ENCODE data around the gene QKI. TPM values are rescaled to one million over a fixed set of nuclear protein-coding genes. Genes with fewer than 3 reads are reported as not detected.

QKI gene
- total RNA-seq, 1 donor from 2014 or later = 79.7 TPM

GRCh38 chr6:163413345-163414116 is 987 bp upstream of the QKI start:
- peak; percentile 98 for DNase-seq
- Mint-ChIP-seq H3K9me3 (no peaks in the 10 kb centered on the region), H3K27ac (peak overlapping the region; percentile 92), H3K36me3 (ENCODE audit: low read depth) (no peaks in the 10 kb centered on the region), H3K4me3 (peak overlapping the region; percentile 85), H3K27me3 (peaks cover 11% of the 10 kb centered on the region), H3K4me1 (peaks cover 22% of the 10 kb centered on the region)
- intact Hi-C loops (cut with micrococcal nuclease) = no loop called here

- H3K36me3 Mint-ChIP-seq (ENCODE audit: low read depth) = no peaks in the 10 kb centered on the region
These were observed 565 bp downstream of the QKI start for GRCh38 chr6:163414946-163415619.

GRCh38 chr6:163415620-163416556 is 1.4 kb downstream of the QKI start:
- H3K27ac Mint-ChIP-seq = peak overlapping the region; percentile 89
- peaks cover 6% of the 10 kb centered on the region for H3K27me3 Mint-ChIP-seq
- peak overlapping the region; percentile 91 for H3K4me3 Mint-ChIP-seq
- intact Hi-C loops (cut with micrococcal nuclease) = loop anchor here (1.0 to 2.0 kb wide), 2 partner anchors 138 to 541 kb away; no protein-coding TSS in a partner anchor
- no peaks in the 10 kb centered on the region for H3K9me3 Mint-ChIP-seq
- peaks cover 40% of the 10 kb centered on the region for H3K4me1 Mint-ChIP-seq
- no peaks in the 10 kb centered on the region for H3K36me3 Mint-ChIP-seq (ENCODE audit: low read depth)
- DNase-seq = peak; percentile 81

More at GRCh38 chr6:163414946-163415619, 565 bp downstream of the QKI start:
- Mint-ChIP-seq H3K4me3 (peak overlapping the region; percentile 79), H3K9me3 (no peaks in the 10 kb centered on the region), H3K27ac (peak overlapping the region; percentile 81), H3K27me3 (peaks cover 8% of the 10 kb centered on the region), H3K4me1 (peaks cover 36% of the 10 kb centered on the region)
- DNase-seq = peak; percentile 78
- intact Hi-C loops (cut with micrococcal nuclease) = no loop called here

DNA sequence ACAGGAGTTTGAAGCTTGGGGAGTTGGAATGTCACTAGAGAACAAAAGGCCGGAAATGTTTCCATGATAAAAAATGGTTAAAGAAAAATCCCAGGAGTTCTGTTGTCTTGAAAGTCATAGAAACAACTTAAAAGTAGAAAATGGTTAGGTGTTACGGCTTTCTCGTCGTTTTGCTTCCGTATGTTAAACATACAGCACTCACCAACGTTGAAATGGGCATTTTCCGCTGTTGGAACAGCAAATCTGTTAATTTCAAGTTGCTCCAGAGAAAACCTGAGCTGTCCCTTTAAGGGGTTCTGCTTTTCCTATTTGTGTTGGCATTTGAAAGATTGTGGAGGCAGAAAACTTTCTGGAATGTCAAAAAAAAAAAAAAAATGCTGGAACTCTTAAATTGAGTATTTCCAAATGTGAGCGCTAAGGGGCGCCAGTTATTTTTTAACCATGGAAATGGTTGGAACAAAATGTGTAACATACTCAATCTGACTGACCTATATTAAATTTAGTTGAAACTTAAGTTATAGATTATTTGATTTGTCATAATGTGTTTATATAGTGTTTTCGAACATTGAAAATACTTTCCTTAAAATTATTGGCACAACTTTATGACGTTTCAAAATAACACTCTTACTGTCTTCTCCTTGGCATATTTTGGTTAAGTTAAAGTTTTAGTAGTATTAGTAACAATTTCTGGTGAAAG is 2.2 kb downstream of the QKI start:
- H3K4me1 Mint-ChIP-seq = peaks cover 42% of the 10 kb centered on the region
- intact Hi-C loops (cut with micrococcal nuclease) = loop anchor here (1.0 to 2.0 kb wide), 2 partner anchors 138 to 540 kb away; no protein-coding TSS in a partner anchor
- peak; percentile 81 for DNase-seq
- H3K9me3 Mint-ChIP-seq = no peaks in the 10 kb centered on the region
- peak overlapping the region; percentile 91 for H3K4me3 Mint-ChIP-seq
- no peaks in the 10 kb centered on the region for H3K36me3 Mint-ChIP-seq (ENCODE audit: low read depth)
- H3K27ac Mint-ChIP-seq = peak overlapping the region; percentile 89
- no peaks in the 10 kb centered on the region for H3K27me3 Mint-ChIP-seq

DNA sequence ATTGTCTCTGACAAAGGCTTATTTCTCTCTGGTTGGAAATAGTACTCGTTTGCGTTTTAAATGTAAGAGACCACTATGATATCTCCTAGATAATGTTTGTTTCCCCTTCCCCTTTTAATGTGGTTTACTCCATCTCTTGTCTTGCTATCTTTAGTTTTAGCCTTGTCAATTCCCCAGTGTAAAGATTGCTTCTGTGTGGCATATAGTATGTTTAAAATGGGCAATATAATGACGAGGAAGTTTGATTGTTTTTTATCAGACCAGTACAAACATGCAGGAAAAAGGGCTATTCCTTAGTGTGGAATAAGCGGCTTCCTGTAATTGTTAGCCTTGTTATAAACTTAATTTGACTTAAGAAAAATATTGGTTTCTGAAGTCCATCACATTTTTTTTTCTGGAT is 3.1 kb downstream of the QKI start:
- DNase-seq = no peak
- Mint-ChIP-seq H3K27me3 (no peaks in the 10 kb centered on the region), H3K4me1 (peaks cover 40% of the 10 kb centered on the region), H3K4me3 (peak overlapping the region; percentile 67), H3K36me3 (ENCODE audit: low read depth) (no peaks in the 10 kb centered on the region), H3K27ac (no peak overlapping the region), H3K9me3 (no peaks in the 10 kb centered on the region)
- intact Hi-C loops (cut with micrococcal nuclease) = loop anchor here (2.0 kb wide), 1 partner anchor 539 kb away; no protein-coding TSS in a partner anchor

DNA sequence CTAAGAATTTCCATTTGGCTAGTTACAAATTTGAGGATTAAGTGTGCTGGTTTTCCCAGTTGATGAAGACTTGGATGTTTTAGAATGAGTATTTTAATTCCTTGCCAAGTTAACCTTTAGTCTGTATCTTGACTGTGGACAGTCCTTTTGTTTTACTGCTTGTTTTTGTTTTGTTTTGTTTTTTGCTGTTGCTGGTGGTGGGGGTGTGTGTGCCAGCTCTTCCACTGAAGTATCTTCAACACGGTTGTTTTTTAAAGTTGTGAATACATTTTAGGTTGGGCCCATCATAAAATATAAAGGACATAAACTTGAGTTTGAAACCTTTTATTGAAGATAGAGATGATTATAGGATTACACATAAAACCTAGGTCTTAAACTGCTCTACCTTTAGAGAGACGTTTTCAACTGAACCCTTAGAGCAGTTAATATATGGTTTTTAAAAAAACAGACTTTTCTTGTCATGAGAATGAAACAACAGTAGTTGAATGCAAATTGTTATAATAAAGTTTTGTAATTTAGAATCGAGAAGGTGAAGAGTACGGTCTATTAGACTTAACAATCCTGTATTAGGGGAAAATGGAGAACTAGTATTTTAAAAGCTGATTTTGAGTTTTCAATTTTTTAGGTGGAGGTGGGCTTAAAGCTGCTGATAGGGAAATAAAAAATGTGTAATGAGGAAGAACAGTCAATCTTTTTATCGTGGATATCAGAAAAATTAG is 4.0 kb downstream of the QKI start:
- Mint-ChIP-seq H3K27ac (no peak overlapping the region), H3K9me3 (no peaks in the 10 kb centered on the region), H3K36me3 (ENCODE audit: low read depth) (no peaks in the 10 kb centered on the region), H3K27me3 (no peaks in the 10 kb centered on the region), H3K4me1 (peaks cover 40% of the 10 kb centered on the region), H3K4me3 (no peak overlapping the region)
- intact Hi-C loops (cut with micrococcal nuclease) = loop anchor here (1.0 kb wide), 1 partner anchor 42 kb away; no protein-coding TSS in a partner anchor
- DNase-seq = no peak

GRCh38 chr6:163419413-163420288 is 5.1 kb downstream of the QKI start:
- H3K4me3 Mint-ChIP-seq = peak overlapping the region; percentile 6
- no peak for DNase-seq
- peaks cover 41% of the 10 kb centered on the region for H3K4me1 Mint-ChIP-seq
- intact Hi-C loops (cut with micrococcal nuclease) = no loop called here
- H3K27ac Mint-ChIP-seq = no peak overlapping the region
- no peaks in the 10 kb centered on the region for H3K9me3 Mint-ChIP-seq
- H3K36me3 Mint-ChIP-seq (ENCODE audit: low read depth) = no peaks in the 10 kb centered on the region
- no peaks in the 10 kb centered on the region for H3K27me3 Mint-ChIP-seq

DNA sequence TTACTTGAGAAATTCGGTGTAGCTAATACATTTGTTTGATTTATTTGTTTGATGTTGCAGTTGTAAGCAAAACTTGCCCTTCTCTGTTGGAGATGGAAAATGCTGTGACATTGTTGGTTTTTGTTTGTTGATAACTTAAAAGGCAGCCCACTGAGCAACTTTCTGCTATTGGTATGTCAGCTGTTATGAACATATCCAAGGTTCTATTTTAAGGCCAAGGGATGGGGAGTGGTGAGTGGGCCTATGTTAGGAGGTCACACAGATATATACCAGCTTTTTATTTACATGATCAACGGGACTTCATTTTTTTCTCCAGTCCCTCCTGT is 5.7 kb downstream of the QKI start:
- no peak overlapping the region for H3K4me3 Mint-ChIP-seq
- intact Hi-C loops (cut with micrococcal nuclease) = no loop called here
- H3K4me1 Mint-ChIP-seq = peaks cover 45% of the 10 kb centered on the region
- DNase-seq = no peak
- H3K27me3 Mint-ChIP-seq = no peaks in the 10 kb centered on the region
- no peak overlapping the region for H3K27ac Mint-ChIP-seq
- no peaks in the 10 kb centered on the region for H3K9me3 Mint-ChIP-seq
- H3K36me3 Mint-ChIP-seq (ENCODE audit: low read depth) = no peaks in the 10 kb centered on the region

- Mint-ChIP-seq H3K9me3 (no peaks in the 10 kb centered on the region), H3K4me1 (peaks cover 40% of the 10 kb centered on the region), H3K36me3 (ENCODE audit: low read depth) (no peaks in the 10 kb centered on the region), H3K4me3 (no peak overlapping the region), H3K27me3 (no peaks in the 10 kb centered on the region), H3K27ac (no peak overlapping the region)
- no peak for DNase-seq
- intact Hi-C loops (cut with micrococcal nuclease) = no loop called here
These were observed 8.0 kb downstream of the QKI start for GRCh38 chr6:163422550-163422949.

DNA sequence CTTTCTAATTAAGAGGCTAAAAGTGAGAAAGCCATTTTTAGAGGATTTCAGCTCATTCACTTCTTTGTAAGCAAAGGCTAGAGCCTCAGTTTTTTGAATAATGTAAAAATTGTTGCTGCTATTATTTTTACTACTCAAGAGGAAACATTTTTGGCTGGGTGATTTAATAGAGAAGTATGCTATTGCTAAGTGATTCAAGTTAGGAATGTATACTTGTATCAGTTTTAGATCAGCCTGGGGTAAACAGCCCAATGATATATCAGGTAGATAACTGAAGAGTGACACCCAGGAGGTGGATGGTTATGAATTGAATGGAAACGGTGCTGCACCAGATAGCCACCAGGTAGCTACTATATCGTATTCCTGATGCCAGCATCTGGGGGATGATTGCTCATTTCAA is 9.2 kb downstream of the QKI start:
- DNase-seq = no peak
- Mint-ChIP-seq H3K36me3 (ENCODE audit: low read depth) (no peaks in the 10 kb centered on the region), H3K27me3 (no peaks in the 10 kb centered on the region), H3K4me3 (no peak overlapping the region), H3K9me3 (no peaks in the 10 kb centered on the region), H3K4me1 (peaks cover 33% of the 10 kb centered on the region), H3K27ac (no peak overlapping the region)
- intact Hi-C loops (cut with micrococcal nuclease) = no loop called here

DNA sequence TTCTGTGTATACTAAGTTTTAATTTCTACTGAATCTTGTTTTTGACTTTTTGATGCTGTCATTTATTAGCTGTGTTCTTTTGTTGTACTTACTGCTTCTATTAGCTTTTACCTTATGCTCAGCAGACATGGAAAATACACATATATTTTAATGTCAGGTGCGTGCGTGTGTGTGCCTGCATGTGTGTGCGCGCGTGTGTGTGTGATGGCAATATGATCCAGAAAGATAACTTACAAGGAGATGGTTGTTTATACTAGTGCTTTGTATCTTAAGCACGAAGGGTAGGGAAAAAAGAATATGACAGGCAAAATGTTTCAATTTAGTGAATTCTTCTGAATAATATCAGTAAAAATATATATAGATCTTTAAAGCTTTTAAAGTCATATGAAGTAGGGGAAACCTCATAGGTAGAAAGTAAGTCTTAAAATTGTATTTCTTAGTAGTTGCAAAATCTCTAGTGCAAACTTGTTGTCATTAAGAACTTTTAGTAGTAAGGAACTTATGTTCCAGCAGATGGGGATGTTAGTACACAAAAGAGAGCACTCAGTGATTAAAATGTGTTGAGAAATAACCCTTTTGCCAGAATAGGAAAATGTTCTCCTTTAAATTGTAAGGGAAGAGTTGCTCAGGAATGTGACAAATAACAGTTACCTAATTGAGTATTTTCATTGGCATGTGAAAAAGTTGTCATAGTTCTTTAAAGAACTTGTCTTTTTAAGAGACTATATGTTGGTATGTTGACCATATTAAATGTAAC is 13.2 kb downstream of the QKI start:
- H3K27me3 Mint-ChIP-seq = no peaks in the 10 kb centered on the region
- no peaks in the 10 kb centered on the region for H3K9me3 Mint-ChIP-seq
- DNase-seq = no peak
- H3K4me3 Mint-ChIP-seq = no peak overlapping the region
- no peak overlapping the region for H3K27ac Mint-ChIP-seq
- intact Hi-C loops (cut with micrococcal nuclease) = no loop called here
- peaks cover 25% of the 10 kb centered on the region for H3K4me1 Mint-ChIP-seq
- no peaks in the 10 kb centered on the region for H3K36me3 Mint-ChIP-seq (ENCODE audit: low read depth)
